Activated CD8-positive, alpha-beta memory T cell treated with anti-CD3 and anti-CD28 coated beads for 1 hour (primary cell): ENCODE results near the gene CRYGN.

Experiments used
- DNase-seq, 2 donors: peaks; one replicate each; pipeline ENCODE4 v3.0.0-alpha.2; 2020; ENCODE audit warnings: low read depth in 1 of 2; ENCODE audit errors: extremely low read depth in 1 of 2

Gene CRYGN

GRCh38 chr7:151393031-151393977 is 46.6 kb downstream of the CRYGN start:
- no peak for DNase-seq

GRCh38 chr7:151392426-151392825 is 47.5 kb downstream of the CRYGN start:
- no peak for DNase-seq

- no peak for DNase-seq
Measured at GRCh38 chr7:151392002-151392401, 47.9 kb downstream of the CRYGN start.

GRCh38 chr7:151391358-151391730 is 48.6 kb downstream of the CRYGN start:
- no peak for DNase-seq

GRCh38 chr7:151390598-151391357 is 49.2 kb downstream of the CRYGN start:
- no peak for DNase-seq

GRCh38 chr7:151389768-151390597 is 50.0 kb downstream of the CRYGN start:
- DNase-seq, result no peak

- no peak for DNase-seq
Measured at GRCh38 chr7:151389096-151389767, 50.7 kb downstream of the CRYGN start.

GRCh38 chr7:151388430-151388829 is 51.5 kb downstream of the CRYGN start:
- DNase-seq, result no peak

- no peak for DNase-seq
Measured at GRCh38 chr7:151388007-151388297, 52.0 kb downstream of the CRYGN start.

- DNase-seq, result no peak
Measured at GRCh38 chr7:151387161-151388006, 52.6 kb downstream of the CRYGN start.

- DNase-seq, result no peak
Measured at GRCh38 chr7:151386301-151387160, 53.4 kb downstream of the CRYGN start.

GRCh38 chr7:151385626-151386300 is 54.2 kb downstream of the CRYGN start:
- no peak for DNase-seq

- DNase-seq, result no peak
Measured at GRCh38 chr7:151384776-151385625, 54.9 kb downstream of the CRYGN start.

- DNase-seq, result no peak
Measured at GRCh38 chr7:151384352-151384697, 55.6 kb downstream of the CRYGN start.

- no peak for DNase-seq
Measured at GRCh38 chr7:151383638-151384351, 56.1 kb downstream of the CRYGN start.

GRCh38 chr7:151382079-151382885 is 57.7 kb downstream of the CRYGN start:
- DNase-seq, result no peak
